ENCODE measurements around the gene GSTA1.
"Not testable (repeated sequence)": the region's sequence is repeated elsewhere in the genome, so short reads cannot be mapped to it uniquely, and the experiment has no call there.

The GSTA1 gene

DNA sequence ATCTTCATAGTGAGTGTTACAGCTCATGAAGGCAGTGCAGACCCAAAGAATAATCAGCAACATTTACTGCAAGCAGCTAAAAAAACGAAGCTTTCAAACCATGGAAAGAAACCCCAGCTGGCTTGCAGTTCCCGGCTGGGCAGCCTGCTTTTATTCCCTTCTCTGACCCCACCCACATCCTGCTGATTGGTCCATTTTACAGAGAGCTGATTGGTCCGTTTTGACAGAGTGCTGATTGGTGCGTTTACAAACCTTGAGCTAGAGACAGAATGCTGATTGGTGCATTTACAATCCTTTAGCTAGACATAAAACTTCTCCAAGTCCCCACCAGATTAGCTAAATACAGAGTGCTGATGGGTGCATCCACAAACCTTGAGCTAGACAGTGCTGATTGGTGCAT, 25.0 kb upstream of the GSTA1 start:
- H3K27ac ChIP-seq (ENCODE audit: low read depth, low read length); H3K36me3 ChIP-seq (ENCODE audit: control insufficient read depth in 5 of 5, insufficient read depth in 5 of 5, low read length in 5 of 5); H3K4me3 ChIP-seq (ENCODE audit: low read depth in 1 of 5, low read length in 5 of 5); H3K9ac ChIP-seq (ENCODE audit: low read length in 5 of 5); H3K4me1 ChIP-seq (ENCODE audit: control insufficient read depth in 5 of 5, insufficient read depth in 5 of 5, low read length in 5 of 5); H3K9me3 ChIP-seq (ENCODE audit: control insufficient read depth in 5 of 5, low read length in 5 of 5); H3K27me3 ChIP-seq (ENCODE audit: control insufficient read depth in 5 of 5, insufficient read depth in 4 of 5, low read length in 5 of 5): not testable (repeated sequence)

- not testable (repeated sequence) for H3K27ac ChIP-seq (ENCODE audit: low read depth, low read length); H3K9me3 ChIP-seq (ENCODE audit: control insufficient read depth in 5 of 5, low read length in 5 of 5); H3K9ac ChIP-seq (ENCODE audit: low read length in 5 of 5); H3K4me3 ChIP-seq (ENCODE audit: low read depth in 1 of 5, low read length in 5 of 5); H3K4me1 ChIP-seq (ENCODE audit: control insufficient read depth in 5 of 5, insufficient read depth in 5 of 5, low read length in 5 of 5); H3K27me3 ChIP-seq (ENCODE audit: control insufficient read depth in 5 of 5, insufficient read depth in 4 of 5, low read length in 5 of 5); H3K36me3 ChIP-seq (ENCODE audit: control insufficient read depth in 5 of 5, insufficient read depth in 5 of 5, low read length in 5 of 5)
Measured at GRCh38 chr6:52827073-52827783, 23.6 kb upstream of the GSTA1 start.

- Histone ChIP-seq H3K36me3 (ENCODE audit: control insufficient read depth in 5 of 5, insufficient read depth in 5 of 5, low read length in 5 of 5) (no peaks in the 10 kb centered on the region), H3K27ac (ENCODE audit: low read depth, low read length) (no peak overlapping the region), H3K4me3 (ENCODE audit: low read depth in 1 of 5, low read length in 5 of 5) (no peak overlapping the region), H3K9me3 (ENCODE audit: control insufficient read depth in 5 of 5, low read length in 5 of 5) (no peaks in the 10 kb centered on the region), H3K9ac (ENCODE audit: low read length in 5 of 5) (no peak overlapping the region), H3K27me3 (ENCODE audit: control insufficient read depth in 5 of 5, insufficient read depth in 4 of 5, low read length in 5 of 5) (no peaks in the 10 kb centered on the region), H3K4me1 (ENCODE audit: control insufficient read depth in 5 of 5, insufficient read depth in 5 of 5, low read length in 5 of 5) (no peaks in the 10 kb centered on the region)
Measured at GRCh38 chr6:52826513-52826912, 22.9 kb upstream of the GSTA1 start.

GRCh38 chr6:52825900-52826459, 22.4 kb upstream of the GSTA1 start:
- not testable (repeated sequence) for H3K4me1 ChIP-seq (ENCODE audit: control insufficient read depth in 5 of 5, insufficient read depth in 5 of 5, low read length in 5 of 5); H3K9me3 ChIP-seq (ENCODE audit: control insufficient read depth in 5 of 5, low read length in 5 of 5); H3K9ac ChIP-seq (ENCODE audit: low read length in 5 of 5); H3K4me3 ChIP-seq (ENCODE audit: low read depth in 1 of 5, low read length in 5 of 5); H3K36me3 ChIP-seq (ENCODE audit: control insufficient read depth in 5 of 5, insufficient read depth in 5 of 5, low read length in 5 of 5); H3K27me3 ChIP-seq (ENCODE audit: control insufficient read depth in 5 of 5, insufficient read depth in 4 of 5, low read length in 5 of 5); H3K27ac ChIP-seq (ENCODE audit: low read depth, low read length)

DNA sequence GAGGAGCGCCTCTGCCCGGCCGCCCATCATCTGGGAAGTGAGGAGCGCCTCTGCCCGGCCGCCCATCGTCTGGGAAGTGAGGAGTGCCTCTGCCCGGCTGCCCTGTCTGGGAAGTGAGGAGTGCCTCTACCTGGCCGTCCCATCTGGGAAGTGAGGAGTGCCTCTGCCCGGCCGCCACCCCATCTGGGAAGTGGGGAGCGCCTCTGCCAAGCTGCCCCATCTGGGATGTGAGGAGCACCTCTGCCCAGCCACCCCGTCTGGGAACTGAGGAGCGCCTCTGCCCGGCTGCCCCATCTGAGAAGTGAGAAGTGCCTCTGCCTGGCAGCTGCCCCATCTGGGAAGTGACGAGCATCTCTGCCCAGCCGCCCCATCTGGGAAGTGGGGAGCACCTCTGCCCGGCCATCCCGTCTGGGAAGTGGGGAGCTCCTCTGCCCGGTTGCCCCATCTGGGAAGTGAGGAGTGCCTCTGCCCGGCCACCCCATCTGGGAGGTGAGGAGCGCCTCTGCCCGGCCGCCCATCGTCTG, 21.7 kb upstream of the GSTA1 start:
- H3K4me1 ChIP-seq (ENCODE audit: control insufficient read depth in 5 of 5, insufficient read depth in 5 of 5, low read length in 5 of 5); H3K4me3 ChIP-seq (ENCODE audit: low read depth in 1 of 5, low read length in 5 of 5); H3K27ac ChIP-seq (ENCODE audit: low read depth, low read length); H3K36me3 ChIP-seq (ENCODE audit: control insufficient read depth in 5 of 5, insufficient read depth in 5 of 5, low read length in 5 of 5); H3K27me3 ChIP-seq (ENCODE audit: control insufficient read depth in 5 of 5, insufficient read depth in 4 of 5, low read length in 5 of 5); H3K9me3 ChIP-seq (ENCODE audit: control insufficient read depth in 5 of 5, low read length in 5 of 5); H3K9ac ChIP-seq (ENCODE audit: low read length in 5 of 5): not testable (repeated sequence)

GRCh38 chr6:52821842-52822241, 18.2 kb upstream of the GSTA1 start:
- H3K36me3 ChIP-seq (ENCODE audit: control insufficient read depth in 5 of 5, insufficient read depth in 5 of 5, low read length in 5 of 5): no peaks in the 10 kb centered on the region
- no peak overlapping the region for H3K4me3 ChIP-seq (ENCODE audit: low read depth in 1 of 5, low read length in 5 of 5)
- no peaks in the 10 kb centered on the region for H3K27me3 ChIP-seq (ENCODE audit: control insufficient read depth in 5 of 5, insufficient read depth in 4 of 5, low read length in 5 of 5)
- no peak overlapping the region for H3K9ac ChIP-seq (ENCODE audit: low read length in 5 of 5)
- no peak overlapping the region for H3K27ac ChIP-seq (ENCODE audit: low read depth, low read length)
- H3K9me3 ChIP-seq (ENCODE audit: control insufficient read depth in 5 of 5, low read length in 5 of 5): no peaks in the 10 kb centered on the region
- peaks cover 0 to 7% (median 0%) of the 10 kb centered on the region in 5 donors for H3K4me1 ChIP-seq (ENCODE audit: control insufficient read depth in 5 of 5, insufficient read depth in 5 of 5, low read length in 5 of 5)

DNA sequence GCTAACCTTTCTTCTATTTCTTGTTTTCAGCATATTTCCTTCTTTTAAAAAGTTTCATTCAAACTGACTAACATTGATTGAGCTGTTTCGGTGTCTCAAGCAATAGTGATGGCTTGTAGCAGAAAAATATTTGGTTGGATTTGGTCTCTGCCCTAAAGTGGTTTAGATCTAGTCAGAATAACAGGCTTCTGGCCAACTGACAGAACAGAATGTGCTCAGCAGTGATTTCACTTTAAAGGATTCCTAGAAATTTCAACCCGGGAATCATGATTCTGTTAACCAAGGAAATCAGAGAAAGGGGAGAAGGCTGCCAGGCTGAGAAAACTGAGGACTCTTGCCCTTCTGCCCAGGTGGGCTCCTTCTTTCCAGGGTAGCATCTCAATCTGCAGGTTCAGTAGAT, 16.6 kb upstream of the GSTA1 start:
- no peaks in the 10 kb centered on the region for H3K9me3 ChIP-seq (ENCODE audit: control insufficient read depth in 5 of 5, low read length in 5 of 5)
- H3K36me3 ChIP-seq (ENCODE audit: control insufficient read depth in 5 of 5, insufficient read depth in 5 of 5, low read length in 5 of 5): no peaks in the 10 kb centered on the region
- no peak overlapping the region for H3K9ac ChIP-seq (ENCODE audit: low read length in 5 of 5)
- no peak overlapping the region for H3K4me3 ChIP-seq (ENCODE audit: low read depth in 1 of 5, low read length in 5 of 5)
- no peaks in the 10 kb centered on the region for H3K27me3 ChIP-seq (ENCODE audit: control insufficient read depth in 5 of 5, insufficient read depth in 4 of 5, low read length in 5 of 5)
- no peak overlapping the region for H3K27ac ChIP-seq (ENCODE audit: low read depth, low read length)
- H3K4me1 ChIP-seq (ENCODE audit: control insufficient read depth in 5 of 5, insufficient read depth in 5 of 5, low read length in 5 of 5): peaks cover 0 to 10% (median 0%) of the 10 kb centered on the region in 5 donors

- H3K9ac ChIP-seq (ENCODE audit: low read length in 5 of 5): peak overlapping the region in 1 of 5 donors; percentile 64
- H3K4me3 ChIP-seq (ENCODE audit: low read depth in 1 of 5, low read length in 5 of 5): no peak overlapping the region
- H3K4me1 ChIP-seq (ENCODE audit: control insufficient read depth in 5 of 5, insufficient read depth in 5 of 5, low read length in 5 of 5): peaks cover 0 to 5% (median 0%) of the 10 kb centered on the region in 5 donors
- no peaks in the 10 kb centered on the region for H3K36me3 ChIP-seq (ENCODE audit: control insufficient read depth in 5 of 5, insufficient read depth in 5 of 5, low read length in 5 of 5)
- no peak overlapping the region for H3K27ac ChIP-seq (ENCODE audit: low read depth, low read length)
- H3K27me3 ChIP-seq (ENCODE audit: control insufficient read depth in 5 of 5, insufficient read depth in 4 of 5, low read length in 5 of 5): no peaks in the 10 kb centered on the region
- H3K9me3 ChIP-seq (ENCODE audit: control insufficient read depth in 5 of 5, low read length in 5 of 5): no peaks in the 10 kb centered on the region
Measured at GRCh38 chr6:52815167-52816092, 11.8 kb upstream of the GSTA1 start.

GRCh38 chr6:52814545-52814944, 10.9 kb upstream of the GSTA1 start:
- H3K4me3 ChIP-seq (ENCODE audit: low read depth in 1 of 5, low read length in 5 of 5); H3K36me3 ChIP-seq (ENCODE audit: control insufficient read depth in 5 of 5, insufficient read depth in 5 of 5, low read length in 5 of 5); H3K9me3 ChIP-seq (ENCODE audit: control insufficient read depth in 5 of 5, low read length in 5 of 5): not testable (repeated sequence)

GRCh38 chr6:52809777-52810176, 6.2 kb upstream of the GSTA1 start:
- H3K27ac ChIP-seq (ENCODE audit: low read depth, low read length); H3K4me3 ChIP-seq (ENCODE audit: low read depth in 1 of 5, low read length in 5 of 5); H3K9me3 ChIP-seq (ENCODE audit: control insufficient read depth in 5 of 5, low read length in 5 of 5); H3K36me3 ChIP-seq (ENCODE audit: control insufficient read depth in 5 of 5, insufficient read depth in 5 of 5, low read length in 5 of 5); H3K9ac ChIP-seq (ENCODE audit: low read length in 5 of 5); H3K4me1 ChIP-seq (ENCODE audit: control insufficient read depth in 5 of 5, insufficient read depth in 5 of 5, low read length in 5 of 5); H3K27me3 ChIP-seq (ENCODE audit: control insufficient read depth in 5 of 5, insufficient read depth in 4 of 5, low read length in 5 of 5): not testable (repeated sequence)

More at GRCh38 chr6:52814545-52814944, 10.9 kb upstream of the GSTA1 start:
- H3K9ac ChIP-seq (ENCODE audit: low read length in 5 of 5); H3K27ac ChIP-seq (ENCODE audit: low read depth, low read length); H3K27me3 ChIP-seq (ENCODE audit: control insufficient read depth in 5 of 5, insufficient read depth in 4 of 5, low read length in 5 of 5); H3K4me1 ChIP-seq (ENCODE audit: control insufficient read depth in 5 of 5, insufficient read depth in 5 of 5, low read length in 5 of 5): not testable (repeated sequence)

Measured in subcutaneous abdominal adipose tissue (tissue), 5 donors.